GM19438 (cell line): Measurements from ENCODE around the gene CHRNB4.
"Not testable (repeated sequence)": the region's sequence is repeated elsewhere in the genome, so short reads cannot be mapped to it uniquely, and the experiment has no call there.

Source experiments
- ATAC-seq: cut with Tn5 transposase; IDR thresholded peaks from one replicate; pipeline ENCODE4 v1.9.1; 2021; ENCODE audit warnings: low read depth; ENCODE audit not compliant: unreplicated experiment

Gene CHRNB4, protein sequence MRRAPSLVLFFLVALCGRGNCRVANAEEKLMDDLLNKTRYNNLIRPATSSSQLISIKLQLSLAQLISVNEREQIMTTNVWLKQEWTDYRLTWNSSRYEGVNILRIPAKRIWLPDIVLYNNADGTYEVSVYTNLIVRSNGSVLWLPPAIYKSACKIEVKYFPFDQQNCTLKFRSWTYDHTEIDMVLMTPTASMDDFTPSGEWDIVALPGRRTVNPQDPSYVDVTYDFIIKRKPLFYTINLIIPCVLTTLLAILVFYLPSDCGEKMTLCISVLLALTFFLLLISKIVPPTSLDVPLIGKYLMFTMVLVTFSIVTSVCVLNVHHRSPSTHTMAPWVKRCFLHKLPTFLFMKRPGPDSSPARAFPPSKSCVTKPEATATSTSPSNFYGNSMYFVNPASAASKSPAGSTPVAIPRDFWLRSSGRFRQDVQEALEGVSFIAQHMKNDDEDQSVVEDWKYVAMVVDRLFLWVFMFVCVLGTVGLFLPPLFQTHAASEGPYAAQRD

DNA sequence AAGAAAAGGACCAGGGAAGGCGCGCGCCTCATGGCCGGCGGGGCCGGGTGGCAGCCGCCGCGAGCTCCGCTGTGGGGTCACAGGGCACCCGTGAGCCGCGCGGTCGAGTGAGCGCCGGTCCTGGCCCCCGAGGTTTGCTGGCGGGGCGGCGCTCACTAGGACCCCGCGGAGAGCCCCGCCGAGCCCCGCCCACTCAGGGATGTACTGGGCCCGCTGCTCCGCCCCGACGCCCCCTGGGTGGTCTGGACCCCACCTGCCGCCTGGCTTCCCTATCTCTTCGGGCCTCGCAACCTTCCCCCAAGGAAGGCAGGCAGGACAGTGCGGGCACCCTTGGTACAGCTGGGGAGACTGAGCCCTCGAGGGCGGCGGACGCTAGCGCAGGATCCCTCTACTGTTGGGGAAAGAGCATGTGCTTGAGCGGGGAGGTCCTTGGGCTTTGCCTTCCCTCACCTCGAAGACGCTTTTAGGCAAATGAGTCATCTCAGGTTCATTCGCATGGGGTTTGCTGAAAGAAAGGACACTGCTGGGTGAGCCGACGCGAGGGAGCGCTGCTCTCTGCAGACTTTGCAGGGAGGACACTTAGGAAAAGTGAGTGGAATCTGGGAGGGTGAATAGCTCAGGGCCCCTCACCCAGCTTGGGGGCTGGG is at the start of gene CHRNB4:
Gene CHRNB4, minus strand, starts transcription at position 109 of the 647 bp plus-strand sequence. Its CDS starts 77 bp downstream, at position 32.
- no peak for ATAC-seq

GRCh38 chr15:78689626-78690025 is 48.6 kb upstream of the CHRNB4 start:
- ATAC-seq: no peak

DNA sequence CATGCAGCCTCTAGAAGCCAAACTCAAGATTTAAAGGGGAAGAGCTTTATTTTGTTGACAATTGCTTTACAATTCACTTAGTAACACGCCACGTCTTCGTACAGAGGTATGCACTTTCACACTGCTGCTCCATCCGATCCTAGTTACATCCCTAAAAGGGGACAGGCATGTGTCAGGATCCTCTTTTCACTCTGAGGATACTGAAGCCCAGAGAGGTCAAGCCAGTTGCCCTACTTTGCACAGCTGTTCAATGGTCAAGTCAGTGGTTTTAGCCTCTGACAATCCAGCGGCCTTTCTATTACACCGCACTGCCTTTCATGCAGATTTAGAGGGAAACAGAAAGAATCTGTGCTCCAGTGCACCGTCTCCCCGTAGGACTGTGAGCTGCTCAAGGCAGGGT is 44.9 kb upstream of the CHRNB4 start:
- ATAC-seq: no peak

- no peak for ATAC-seq
These were observed 44.3 kb upstream of the CHRNB4 start for GRCh38 chr15:78685159-78685921.

- no peak for ATAC-seq
These were observed 43.6 kb upstream of the CHRNB4 start for GRCh38 chr15:78684657-78685056.

DNA sequence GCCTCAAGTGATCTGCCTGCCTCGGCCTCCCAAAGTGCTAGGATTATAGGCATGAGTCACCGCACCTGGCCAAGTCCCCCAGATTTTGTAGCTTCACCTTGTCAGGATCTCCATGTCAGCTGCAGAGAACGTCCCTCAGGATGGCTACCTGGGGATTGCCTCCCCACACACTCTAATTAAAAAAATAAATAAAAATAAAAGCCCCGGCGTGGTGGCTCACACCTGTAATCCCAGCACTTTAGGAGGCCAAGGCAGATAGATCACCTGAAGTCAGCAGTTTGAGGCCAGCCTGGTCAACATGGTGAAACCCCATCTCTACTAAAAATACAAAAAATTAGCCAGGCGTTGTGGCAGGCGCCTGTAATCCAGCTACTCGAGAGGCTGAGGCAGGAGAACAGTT is 42.6 kb upstream of the CHRNB4 start:
- not testable (repeated sequence) for ATAC-seq

- no peak for ATAC-seq
These were observed 41.8 kb upstream of the CHRNB4 start for GRCh38 chr15:78682693-78683410.

DNA sequence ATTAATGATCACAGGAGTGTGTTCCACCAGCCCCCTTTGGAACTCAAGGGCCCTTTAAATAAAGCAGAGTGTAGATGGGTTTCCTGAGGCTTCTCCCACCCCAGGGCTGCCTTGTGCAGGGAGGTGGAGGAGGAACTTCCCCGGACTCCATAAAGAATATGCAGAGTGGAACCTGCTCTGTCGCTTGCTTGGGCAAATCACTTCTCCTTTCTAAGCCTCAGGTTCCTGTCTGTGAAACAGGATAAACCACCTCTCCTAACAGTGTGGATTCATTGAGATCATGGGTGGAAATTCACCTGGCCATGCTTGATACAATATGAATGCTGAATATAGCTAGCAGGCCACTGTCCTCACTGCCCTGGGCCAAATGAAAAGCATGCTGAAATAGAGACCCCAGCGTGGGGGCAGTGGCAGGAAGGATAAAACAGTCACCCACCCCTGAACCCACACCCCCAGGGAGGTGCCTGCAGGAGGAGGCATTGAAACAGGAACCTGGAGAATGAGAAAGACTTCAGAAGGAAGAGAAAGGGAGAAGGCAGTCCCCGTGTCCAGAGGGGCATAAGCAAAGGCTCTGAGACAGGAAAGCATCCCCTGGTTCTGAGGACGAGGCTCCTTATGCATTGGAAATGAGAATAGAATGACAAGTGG is 41.1 kb upstream of the CHRNB4 start:
- ATAC-seq: no peak

DNA sequence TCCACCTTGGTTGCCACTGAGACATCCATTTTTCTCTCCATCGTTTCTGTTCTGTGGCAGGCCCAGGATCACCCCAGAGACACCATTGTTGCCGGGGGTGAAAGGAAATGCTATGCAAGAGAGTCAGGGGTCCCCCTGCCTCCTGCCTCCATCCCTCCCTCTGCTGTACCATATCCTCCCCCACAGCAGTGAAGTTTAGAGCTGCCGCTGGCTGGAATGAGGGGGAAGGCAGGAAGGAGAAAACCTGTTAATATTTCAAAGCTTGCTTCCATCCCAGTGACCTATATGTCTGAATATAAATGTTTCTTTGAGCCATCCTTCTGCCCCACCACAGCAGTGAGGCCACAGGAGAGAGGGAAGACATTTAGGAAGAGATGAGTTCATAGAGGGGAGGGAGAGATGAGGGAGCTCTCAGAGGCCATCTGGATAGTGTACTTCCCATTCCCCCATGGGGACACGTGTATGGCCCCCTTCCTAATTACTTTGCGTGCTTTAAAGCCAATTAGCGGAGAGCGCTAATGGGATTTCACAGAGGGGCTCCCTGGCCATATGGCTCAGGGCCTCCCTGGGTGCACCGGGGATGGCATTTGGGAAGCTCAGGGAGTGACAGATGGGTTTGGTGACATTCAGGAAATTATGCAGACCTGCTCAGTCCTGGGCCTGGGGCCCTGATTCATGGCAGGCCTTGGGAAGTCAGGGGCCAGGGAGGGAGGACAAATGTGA is 40.4 kb upstream of the CHRNB4 start:
- no peak for ATAC-seq

DNA sequence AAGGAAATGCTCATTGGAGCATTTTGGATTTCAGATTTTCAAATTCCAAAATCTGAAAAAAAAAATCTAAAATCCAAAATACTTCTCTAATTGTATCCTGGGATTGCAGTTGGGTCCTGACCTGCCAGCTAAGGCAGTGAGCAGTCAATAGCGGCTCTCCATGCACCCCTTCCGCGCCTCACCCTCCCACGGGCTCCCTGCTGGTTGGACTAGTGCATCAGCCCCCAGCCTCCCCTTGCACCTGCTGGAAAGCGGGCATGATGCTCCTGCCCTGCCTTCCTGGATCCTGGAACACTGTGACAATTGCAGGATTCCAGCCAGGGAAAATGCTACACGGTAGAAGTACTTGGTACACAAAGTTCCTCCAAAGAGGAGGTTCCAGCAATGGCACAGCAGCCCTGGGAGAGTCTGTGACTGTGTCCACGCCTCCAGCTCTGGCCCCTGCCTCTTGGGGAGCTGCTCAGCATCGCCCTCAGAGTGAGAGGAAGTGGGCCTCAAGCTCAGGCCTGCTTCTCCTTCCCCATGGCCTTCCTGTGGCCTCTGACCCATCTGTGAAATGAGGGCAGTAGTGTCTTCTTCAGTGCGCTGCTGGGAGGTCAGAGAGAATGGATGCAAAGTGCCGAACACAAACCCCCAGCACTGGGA is 39.5 kb upstream of the CHRNB4 start:
- ATAC-seq: no peak

DNA sequence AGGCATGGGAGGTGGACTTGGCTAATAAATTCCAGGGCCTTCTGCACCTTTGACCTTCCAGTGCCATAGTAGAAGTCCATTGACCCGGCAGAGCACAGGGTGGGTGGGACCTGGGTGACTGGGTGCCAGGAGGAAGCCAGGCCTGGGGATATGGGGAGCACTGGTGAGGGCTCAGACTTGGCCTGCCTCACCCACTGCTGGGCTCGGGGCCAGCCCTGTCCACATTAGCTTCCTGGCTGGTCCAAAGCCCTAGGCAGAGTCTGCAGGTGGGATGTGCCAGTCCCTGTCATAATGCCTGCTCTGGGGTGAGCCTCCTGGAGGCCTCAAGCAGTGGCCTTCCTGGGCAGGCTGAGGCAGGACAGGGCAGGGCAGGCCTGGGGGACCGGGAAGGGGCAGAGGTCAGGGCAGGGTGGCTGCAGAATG is 38.1 kb upstream of the CHRNB4 start:
- no peak for ATAC-seq

- no peak for ATAC-seq
These were observed 35.6 kb upstream of the CHRNB4 start for GRCh38 chr15:78676424-78677110.

DNA sequence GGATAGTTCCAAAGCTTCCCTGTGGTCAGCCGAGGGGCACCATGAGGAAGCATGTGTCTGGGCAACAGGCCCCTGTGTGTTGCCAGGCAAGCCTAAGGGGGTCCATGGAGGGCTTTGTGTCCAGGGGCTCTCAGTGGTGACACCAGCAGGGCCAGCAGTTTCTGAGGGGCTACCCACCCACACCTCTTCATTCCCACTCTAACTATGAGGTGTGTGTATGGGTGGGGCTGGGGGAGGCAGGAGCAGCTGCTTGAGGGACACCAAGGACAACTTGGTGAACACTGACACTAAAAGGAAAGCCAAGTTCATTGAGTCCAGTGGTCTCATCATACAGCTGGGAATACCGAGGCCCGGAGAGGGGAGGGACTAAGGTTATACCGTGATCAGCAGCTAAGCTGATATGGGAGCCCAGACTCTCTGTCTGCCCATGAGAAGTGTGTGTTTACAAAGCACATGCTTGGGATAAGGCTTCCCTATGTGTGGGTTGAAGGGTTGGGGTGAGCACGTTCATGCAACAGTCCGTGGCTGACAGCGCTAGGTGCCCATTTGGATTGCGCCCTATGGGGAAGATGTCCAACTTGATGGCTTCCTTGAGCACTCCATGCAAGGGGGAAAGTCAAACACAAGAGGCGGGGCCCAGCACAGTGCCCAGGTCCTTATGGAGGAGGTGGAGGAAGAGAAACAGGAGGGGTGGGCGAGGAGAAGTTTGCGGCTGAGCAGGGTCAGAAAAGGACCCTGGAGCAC is 34.8 kb upstream of the CHRNB4 start:
- no peak for ATAC-seq

GRCh38 chr15:78675206-78675605 is 34.2 kb upstream of the CHRNB4 start:
- ATAC-seq: no peak

GRCh38 chr15:78673917-78674444 is 33.0 kb upstream of the CHRNB4 start:
- ATAC-seq: no peak

GRCh38 chr15:78673476-78673875 is 32.5 kb upstream of the CHRNB4 start:
- no peak for ATAC-seq

DNA sequence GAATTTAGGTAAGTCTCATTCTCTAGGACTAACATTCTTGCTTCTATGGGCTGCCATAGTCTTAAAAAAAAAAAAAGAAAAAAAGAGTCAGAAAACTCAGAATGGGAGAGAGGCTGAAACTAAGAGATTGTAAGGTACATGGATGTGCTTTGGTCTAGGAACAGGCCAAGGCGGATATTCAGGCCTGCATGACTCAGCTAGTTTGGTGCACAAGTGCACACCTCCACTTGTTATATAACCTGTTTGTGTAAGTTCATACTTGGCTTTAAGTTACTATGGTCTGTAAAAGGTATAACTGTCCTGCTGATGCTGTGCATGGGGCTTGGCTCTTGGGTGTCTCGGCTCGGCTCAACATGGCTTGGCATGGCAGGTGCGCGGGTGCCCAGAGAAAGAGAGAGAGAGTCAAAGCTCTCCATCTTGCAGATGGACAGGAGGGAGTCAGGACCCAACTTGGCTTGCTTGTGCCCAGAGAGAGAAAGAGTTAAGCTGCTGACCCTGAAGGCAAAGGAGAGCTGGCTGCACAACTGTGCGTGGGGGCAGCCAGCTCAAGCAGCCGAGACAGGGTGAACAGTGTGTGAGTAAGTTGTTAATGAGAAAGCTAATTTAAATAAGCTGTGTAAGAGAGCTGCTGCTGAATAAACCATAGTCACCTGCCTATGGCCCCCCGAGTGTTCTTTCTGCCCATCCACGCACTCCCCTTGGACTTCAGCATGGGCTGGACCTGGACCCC is 31.4 kb upstream of the CHRNB4 start:
- no peak for ATAC-seq
